Fibroblast of villous mesenchyme (primary cell): ENCODE measurements around the gene FBLIM1. TPM values are rescaled to one million over a fixed set of nuclear protein-coding genes. Genes with fewer than 3 reads are reported as not detected.

Experiments used
- DNase-seq: peaks from one replicate; pipeline ENCODE4 v3.0.0-alpha.2; 2010; ENCODE audit warnings: low read depth
- H3K4me3 ChIP-seq: 2 replicates; pipeline ENCODE4 v1.5.1; 2011; ENCODE audit warnings: low read depth, mild to moderate bottlenecking, low read length
- CTCF ChIP-seq: IDR thresholded peaks from 2 replicates; pipeline ENCODE4 v1.5.1; 2012; ENCODE audit warnings: low read depth, mild to moderate bottlenecking, low read length; ENCODE audit not compliant: insufficient read depth
- total RNA-seq: library from RNA; depleted of rRNA; stranded (reverse); fragments of >200 nt; gene quantifications from 2 replicates; pipeline ENCODE4 v1.2.3, GENCODE V29; 2012

Gene FBLIM1
- 188 and 255 TPM in 2 replicates for total RNA-seq

- TF ChIP-seq CTCF: no peak
- H3K4me3 ChIP-seq: peak within 1 kb of the TSS; percentile 88
- no peak for DNase-seq
Observed at GRCh38 chr1:15758343-15758931, at the start of gene FBLIM1. Gene FBLIM1 (plus strand): TSS chr1:15758795. CDS start chr1:15764984, 6,189 bp downstream.

- DNase-seq: no peak
- no peak overlapping the region for H3K4me3 ChIP-seq
- TF ChIP-seq CTCF: no peak
Observed at GRCh38 chr1:15709226-15709625, 49.4 kb upstream of the FBLIM1 start.

GRCh38 chr1:15712168-15712567, 46.4 kb upstream of the FBLIM1 start:
- TF ChIP-seq CTCF: no peak
- DNase-seq: no peak
- H3K4me3 ChIP-seq: no peak overlapping the region

- no peak for TF ChIP-seq CTCF
- peak; percentile 81 for DNase-seq
- H3K4me3 ChIP-seq: no peak overlapping the region
Observed at GRCh38 chr1:15714406-15715136, 44.0 kb upstream of the FBLIM1 start.

- no peak for TF ChIP-seq CTCF
- H3K4me3 ChIP-seq: no peak overlapping the region
- DNase-seq: peak; percentile 25
Observed at GRCh38 chr1:15717418-15718125, 41.0 kb upstream of the FBLIM1 start.

GRCh38 chr1:15718199-15718601, 40.4 kb upstream of the FBLIM1 start:
- TF ChIP-seq CTCF: no peak
- H3K4me3 ChIP-seq: no peak overlapping the region
- DNase-seq: no peak
